Endothelial cell of umbilical vein (primary cell): ENCODE results near the gene GUK1. TPM values are rescaled to one million over a fixed set of nuclear protein-coding genes. Genes with fewer than 3 reads are reported as not detected.

Experiments used
- BruUV-seq: library from RNA; stranded (reverse); fragments of 400-500 nt; replicated peaks from 2 replicates; lab custom pipeline; 2021; lab: Mats Ljungman, UMichigan
- CTCF ChIA-PET: fragments of 300-600, 350-600 bp; sonication (Branson Sonifier 250); formaldehyde crosslinking; loops from one replicate; lab custom pipeline; 2021; ENCODE audit warnings: antibody characterized with exemption, inconsistent platforms; lab: Charles Lee
- POLR2A ChIA-PET: fragments of 300-600, 350-600 bp; sonication (Branson Sonifier 250); formaldehyde crosslinking; loops from one replicate; lab custom pipeline; 2021; ENCODE audit warnings: antibody characterized with exemption, inconsistent platforms; lab: Charles Lee
- DNase-seq: peaks from one replicate; pipeline ENCODE4 v3.0.0-alpha.2; 2011; ENCODE audit warnings: low read depth, low spot score
- FAIRE-seq: peaks from 2 replicates; lab custom pipeline; 2011; peaks lifted over from hg19 to GRCh38; lab: Jason Lieb, UNC
- H2AFZ ChIP-seq: 2 replicates; pipeline ENCODE4 v1.6.0; 2012; ENCODE audit warnings: low read depth, low read length, control low read depth, inconsistent platforms
- H3K27ac ChIP-seq: 2 replicates; pipeline ENCODE4 v1.5.1; 2011; ENCODE audit warnings: low read depth, mild to moderate bottlenecking, control low read depth, low read length, moderate library complexity; ENCODE audit not compliant: insufficient read depth
- H3K27me3 ChIP-seq, 2 experiments: 2 replicates each; pipeline versions ENCODE4 v1.6.0 to v1.6.1; 2011; ENCODE audit warnings: low read length in 2 of 2, mixed read lengths in 1 of 2; ENCODE audit not compliant: control insufficient read depth in 2 of 2, insufficient read depth in 2 of 2
- H3K36me3 ChIP-seq, 2 experiments: 2 replicates in 1 of 2; 3 replicates in 1 of 2; pipeline ENCODE4 v1.5.1; 2011; ENCODE audit warnings: low read length in 2 of 2, mild to moderate bottlenecking in 1 of 2, moderate library complexity in 1 of 2; ENCODE audit not compliant: control insufficient read depth in 2 of 2, insufficient read depth in 2 of 2; ENCODE audit errors: extremely low read depth in 1 of 2
- H3K4me1 ChIP-seq: 3 replicates; pipeline ENCODE4 v1.5.1; 2011; ENCODE audit warnings: mild to moderate bottlenecking, low read length; ENCODE audit not compliant: control insufficient read depth, insufficient read depth; ENCODE audit errors: extremely low read depth
- H3K4me2 ChIP-seq: 2 replicates; pipeline ENCODE4 v1.6.1; 2011; ENCODE audit warnings: low read length, control low read depth, mixed read lengths; ENCODE audit not compliant: insufficient read depth
- H3K4me3 ChIP-seq, 3 experiments: fragments of 200-600 bp in 1 of 3; sonication (generic), shearing (Covaris generic) in 1 of 3; replicated peaks in 1 of 3; 2 replicates each; pipeline ENCODE4 v1.5.1; 2011 to 2016; ENCODE audit warnings: control low read depth in 3 of 3, low read length in 3 of 3, mild to moderate bottlenecking in 2 of 3, inconsistent platforms in 1 of 3, low read depth in 1 of 3, moderate library complexity in 1 of 3; ENCODE audit not compliant: insufficient read depth in 1 of 3
- H3K79me2 ChIP-seq: 2 replicates; pipeline ENCODE4 v1.6.0; 2012; ENCODE audit warnings: low read length, inconsistent platforms; ENCODE audit not compliant: control insufficient read depth, insufficient read depth
- H3K9ac ChIP-seq: replicated peaks from 2 replicates; pipeline ENCODE3; 2011; ENCODE audit warnings: low read length, control low read depth; ENCODE audit not compliant: insufficient read depth; ENCODE audit errors: extremely low read depth
- H3K9me1 ChIP-seq: replicated peaks from 3 replicates; pipeline ENCODE4 v1.6.0; 2011; ENCODE audit warnings: mild to moderate bottlenecking, low read length; ENCODE audit not compliant: control insufficient read depth, insufficient read depth; ENCODE audit errors: extremely low read depth
- H3K9me3 ChIP-seq: replicated peaks from 2 replicates; pipeline ENCODE4 v1.5.1; 2012; ENCODE audit warnings: low read length, inconsistent platforms; ENCODE audit not compliant: control insufficient read depth, insufficient read depth
- H4K20me1 ChIP-seq: replicated peaks from 2 replicates; pipeline ENCODE3; 2011; ENCODE audit warnings: mild to moderate bottlenecking, low read length; ENCODE audit not compliant: control insufficient read depth, insufficient read depth; ENCODE audit errors: extremely low read depth
- CTCF ChIP-seq, 2 donors: IDR thresholded peaks; 1 replicate in 1 of 2; 2 replicates in 1 of 2; pipeline ENCODE4 v1.5.1; 2011; ENCODE audit warnings: low read length in 2 of 2, mild to moderate bottlenecking in 2 of 2, moderate library complexity in 2 of 2, control low read depth in 1 of 2, inconsistent platforms in 1 of 2, low read depth in 1 of 2; ENCODE audit not compliant: insufficient read depth in 1 of 2; ENCODE audit errors: extremely low read depth in 1 of 2
- EZH2 ChIP-seq: IDR thresholded peaks from 2 replicates; pipeline ENCODE4 v1.6.1; 2012; ENCODE audit warnings: borderline replicate concordance, low read depth, mild to moderate bottlenecking, moderate library complexity, low read length, inconsistent platforms; ENCODE audit not compliant: severe bottlenecking
- FOS ChIP-seq: IDR thresholded peaks from 2 replicates; pipeline ENCODE4 v1.6.1; 2011; ENCODE audit warnings: mild to moderate bottlenecking, low read length, moderate library complexity, borderline replicate concordance; ENCODE audit not compliant: insufficient read depth
- GATA2 ChIP-seq: IDR thresholded peaks from 2 replicates; pipeline ENCODE4 v1.7.0; 2011; ENCODE audit warnings: low read depth, mild to moderate bottlenecking, moderate library complexity, mixed read lengths, low read length; ENCODE audit not compliant: insufficient read length, insufficient read depth
- JUN ChIP-seq: IDR thresholded peaks from 2 replicates; pipeline ENCODE4 v1.6.1; 2011; ENCODE audit warnings: borderline replicate concordance, low read depth; ENCODE audit not compliant: insufficient read length, insufficient read depth
- MAX ChIP-seq: IDR thresholded peaks from 2 replicates; pipeline ENCODE4 v1.6.1; 2011; ENCODE audit not compliant: insufficient read depth, insufficient read length
- MYC ChIP-seq: IDR thresholded peaks from one replicate; pipeline ENCODE4 v1.6.1; 2011; ENCODE audit warnings: mild to moderate bottlenecking, low read depth, low read length
- POLR2A ChIP-seq: IDR thresholded peaks from 2 replicates; pipeline ENCODE4 v1.6.1; 2012; ENCODE audit warnings: low read depth, mild to moderate bottlenecking, control low read depth, low read length
- POLR2AphosphoS5 ChIP-seq: IDR thresholded peaks from 2 replicates; pipeline ENCODE4 v1.6.1; 2012; ENCODE audit warnings: low read depth, mild to moderate bottlenecking, control low read depth, low read length, moderate library complexity; ENCODE audit not compliant: insufficient read depth
- dilution Hi-C: fragments of 300-500 bp; cut with MboI; formaldehyde crosslinking; loops from one replicate; pipeline ENCODE4 v1.15.0; 2019; ENCODE audit warnings: low sequenced_read_pairs; ENCODE audit not compliant: extremely low pct_ligation_motif_present
- intact Hi-C: fragments of 100-400 bp; cut with micrococcal nuclease; formaldehyde crosslinking; loops from one replicate; pipeline ENCODE4 v1.10.0; 2022
- polyA plus RNA-seq, 4 experiments: library from polyadenylated mRNA; depleted of rRNA in 3 of 4; stranded (reverse) in 3 of 4; unstranded in 1 of 4; fragments of >200 nt; gene quantifications; 2 replicates each; pipeline versions ENCODE4 v1.2.1 to v1.2.3, GENCODE V29; 2011 to 2012; ENCODE audit warnings: missing spikeins in 1 of 4
- total RNA-seq: library from RNA; stranded (reverse); gene quantifications from 2 replicates; pipeline ENCODE4 v1.2.3, GENCODE V29; 2021

Gene GUK1
- total and polyA plus RNA-seq, 2 donors (not counting 3 experiments of a cell fraction or from before 2014, with no cell fraction given) = 239 to 742 TPM

- dilution Hi-C loops (no loop called here), intact Hi-C loops (no loop called here)
- H3K27ac ChIP-seq = no peak overlapping the region
- peaks cover 56% of the 10 kb centered on the region for H3K79me2 ChIP-seq
- H3K4me1 ChIP-seq = peaks cover 27% of the 10 kb centered on the region
- H3K4me3 ChIP-seq = no peak overlapping the region
- H3K9me1 ChIP-seq = no peaks in the 10 kb centered on the region
- BruUV-seq = no TSS peak
- H3K36me3 ChIP-seq = peaks cover 0 to 16% of the 10 kb centered on the region in 2 experiments
- no peak overlapping the region for H2AFZ ChIP-seq
- TF ChIP-seq JUN (no peak), POLR2AphosphoS5 (no peak), POLR2A (no peak), EZH2 (no peak), CTCF (IDR thresholded peaks at IDR 0.05; ENCODE audit: extremely low read depth in 1 of 2, insufficient read depth in 1 of 2, low read depth in 1 of 2, low read length in 2 of 2) (no peak), MAX (no peak), FOS (no peak), MYC (no peak), GATA2 (no peak)
- FAIRE-seq = no peak
- no peak overlapping the region for H3K4me2 ChIP-seq
- no peak for DNase-seq
- POLR2A ChIA-PET = no interaction called here
- no peaks in the 10 kb centered on the region for H3K9me3 ChIP-seq
- no peaks in the 10 kb centered on the region for H4K20me1 ChIP-seq
- H3K9ac ChIP-seq = no peak overlapping the region
- no peaks in the 10 kb centered on the region for H3K27me3 ChIP-seq
- CTCF ChIA-PET = no interaction called here
Observed at GRCh38 chr1:228146417-228147150, 6.5 kb downstream of the GUK1 start.
